Urothelium cell line (cell line): ENCODE measurements around the gene PHC3.

Source experiments
- DNase-seq: peaks from one replicate; pipeline ENCODE4 v3.0.0; 2011; ENCODE audit warnings: low spot score, mixed read lengths
- FAIRE-seq: peaks from 2 replicates; lab custom pipeline; 2011; peaks lifted over from hg19 to GRCh38; lab: Jason Lieb, UNC

Gene PHC3

GRCh38 chr3:170046269-170047132 is 135.0 kb downstream of the PHC3 start:
- no peak for FAIRE-seq
- no peak for DNase-seq

- no peak for FAIRE-seq
- no peak for DNase-seq
Measured at GRCh38 chr3:170044795-170045244, 136.7 kb downstream of the PHC3 start.

DNA sequence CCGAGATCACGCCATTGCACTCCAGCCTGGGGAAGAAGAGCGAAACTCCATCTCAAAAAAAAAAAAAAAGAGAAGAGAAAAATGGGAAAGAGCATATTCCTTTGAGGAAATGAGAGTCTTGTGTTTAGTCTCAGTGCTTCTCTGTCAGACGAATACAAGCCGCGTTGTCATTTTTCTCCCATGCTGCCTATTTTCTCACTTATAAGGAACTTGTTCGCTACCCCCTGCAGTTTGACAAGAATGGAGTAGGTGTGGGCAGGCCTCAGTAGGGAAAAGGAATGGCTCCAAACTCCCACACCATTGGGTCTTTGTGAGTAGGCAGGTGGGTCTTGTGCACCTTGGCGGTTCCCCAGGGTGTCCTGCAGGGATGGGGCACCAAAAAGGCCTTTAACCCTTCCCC is 137.3 kb downstream of the PHC3 start:
- FAIRE-seq, result no peak
- DNase-seq, result no peak

DNA sequence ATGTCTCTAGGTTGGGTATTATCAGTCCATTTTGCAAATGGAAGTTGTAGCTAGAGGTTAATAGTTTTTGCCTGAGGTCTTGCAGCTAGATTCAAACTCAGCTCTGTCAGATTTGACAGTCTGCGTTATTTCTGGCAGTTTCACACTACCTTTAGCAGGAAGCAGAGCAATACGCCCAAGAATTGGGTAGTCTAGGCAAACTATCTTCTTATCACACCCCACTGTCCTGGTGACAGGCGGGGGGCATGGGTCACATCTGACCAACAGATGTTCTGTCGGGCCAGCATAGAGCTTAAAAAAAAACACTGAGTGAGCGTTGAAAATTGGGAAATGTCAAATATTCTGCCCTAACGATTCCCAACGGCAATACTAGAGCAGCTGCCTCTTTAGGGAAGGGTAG is 138.0 kb downstream of the PHC3 start:
- DNase-seq (no peak), FAIRE-seq (no peak)

DNA sequence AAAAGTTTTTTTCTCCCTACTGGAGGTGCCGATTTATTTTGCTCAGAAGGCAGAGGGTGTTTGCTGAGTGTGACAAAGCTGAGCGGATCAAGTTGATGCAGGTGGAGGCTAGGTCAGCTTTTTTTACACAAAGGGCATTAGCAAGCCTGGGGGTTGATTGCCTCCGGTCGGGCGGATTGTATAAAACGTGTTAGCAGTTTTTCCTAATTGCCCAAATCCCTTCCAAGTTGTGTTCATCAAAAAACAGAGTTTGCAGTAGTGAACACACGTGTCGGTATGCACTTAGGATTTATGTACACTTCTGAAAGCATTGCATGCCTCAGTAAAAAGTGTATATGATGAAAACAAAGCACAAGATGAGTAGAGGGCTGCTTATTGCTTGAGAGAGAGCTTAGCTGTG is 141.1 kb downstream of the PHC3 start:
- FAIRE-seq, result no peak

GRCh38 chr3:170038434-170039110 is 143.0 kb downstream of the PHC3 start:
- FAIRE-seq, result no peak
- DNase-seq, result no peak

More for the DNA sequence above, 141.1 kb downstream of the PHC3 start:
- no peak for DNase-seq
